ENCODE data around the gene RAD9A. TPM values are rescaled to one million over a fixed set of nuclear protein-coding genes. Genes with fewer than 3 reads are reported as not detected.
"Not testable (repeated sequence)": the region's sequence is repeated elsewhere in the genome, so short reads cannot be mapped to it uniquely, and the experiment has no call there.

RAD9A gene
- total RNA-seq, 1 experiment from 2014 or later, result 11.7 TPM

DNA sequence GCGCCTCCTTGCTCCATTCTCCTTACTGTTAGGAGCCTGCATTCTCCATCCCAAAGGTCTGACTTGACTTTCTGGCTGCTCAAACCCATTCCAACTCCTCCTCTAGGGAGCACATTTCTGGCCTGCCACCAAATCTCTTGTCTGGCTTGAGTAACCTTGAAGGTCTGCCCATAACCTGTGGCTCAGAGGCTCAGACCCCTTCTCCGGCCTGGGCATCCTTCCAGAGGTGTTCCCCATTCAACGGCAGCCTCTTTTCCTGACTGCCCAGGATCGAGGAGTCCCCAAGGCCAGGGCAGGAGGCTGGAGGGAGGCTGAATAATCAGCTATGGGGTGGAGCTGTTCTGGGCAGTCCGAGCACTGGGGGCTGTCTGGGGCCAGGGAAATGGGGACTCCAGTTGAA is 2.2 kb downstream of the RAD9A start:
- no peaks in the 10 kb centered on the region for H3K9me3 ChIP-seq (replicated peaks)
- H3K4me3 ChIP-seq, result no peak overlapping the region
- peaks cover 11% of the 10 kb centered on the region for H3K36me3 ChIP-seq
- no peaks in the 10 kb centered on the region for H3K27me3 ChIP-seq
- no peak for DNase-seq
- H3K27ac ChIP-seq, result no peak overlapping the region
- H3K4me1 ChIP-seq, result no peaks in the 10 kb centered on the region

DNA sequence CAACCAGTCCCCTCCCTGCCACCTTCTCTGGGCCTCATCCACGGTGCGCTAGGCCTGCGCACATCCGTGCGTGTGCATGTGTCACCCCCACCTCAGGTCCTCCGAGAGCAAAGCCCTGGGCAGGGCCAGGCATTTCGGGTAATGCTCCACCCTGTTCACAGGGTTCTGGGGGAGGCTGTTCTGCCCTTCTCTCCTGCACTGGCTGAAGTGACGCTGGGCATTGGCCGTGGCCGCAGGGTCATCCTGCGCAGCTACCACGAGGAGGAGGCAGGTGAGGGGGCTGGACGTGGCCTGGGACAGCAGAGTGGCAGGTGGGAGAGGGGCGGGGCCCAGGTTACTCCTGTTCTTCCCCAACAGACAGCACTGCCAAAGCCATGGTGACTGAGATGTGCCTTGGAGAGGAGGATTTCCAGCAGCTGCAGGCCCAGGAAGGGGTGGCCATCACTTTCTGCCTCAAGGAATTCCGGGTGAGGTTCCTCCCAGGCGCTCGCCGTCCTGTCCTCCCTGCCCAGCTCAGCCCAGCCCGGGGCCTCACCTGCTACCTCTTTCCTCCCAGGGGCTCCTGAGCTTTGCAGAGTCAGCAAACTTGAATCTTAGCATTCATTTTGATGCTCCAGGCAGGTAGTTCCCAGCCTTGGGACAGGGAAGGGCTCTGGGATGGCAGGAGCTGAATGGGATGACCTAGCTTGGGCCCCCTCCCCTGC is 3.9 kb downstream of the RAD9A start:
- peaks cover 18% of the 10 kb centered on the region for H3K36me3 ChIP-seq
- no peaks in the 10 kb centered on the region for H3K27me3 ChIP-seq
- H3K4me3 ChIP-seq, result no peak overlapping the region
- H3K9me3 ChIP-seq (replicated peaks), result no peaks in the 10 kb centered on the region
- H3K4me1 ChIP-seq, result 0 out of 2 replicates have a peak, but pooled peaks cover 2% of the 10 kb centered on the region
- DNase-seq, result no peak
- no peak overlapping the region for H3K27ac ChIP-seq

DNA sequence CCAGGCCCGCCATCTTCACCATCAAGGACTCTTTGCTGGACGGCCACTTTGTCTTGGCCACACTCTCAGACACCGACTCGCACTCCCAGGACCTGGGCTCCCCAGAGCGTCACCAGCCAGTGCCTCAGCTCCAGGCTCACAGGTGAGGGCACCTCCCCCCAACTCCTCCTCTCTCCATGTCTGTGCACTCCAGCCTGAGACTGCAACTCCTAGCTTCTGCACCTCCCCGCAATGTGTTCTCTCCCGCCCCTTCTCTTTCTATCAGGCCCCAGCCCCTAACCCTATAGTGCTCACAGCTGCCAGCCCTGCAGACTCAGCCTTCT is 4.4 kb downstream of the RAD9A start:
- H3K36me3 ChIP-seq, result peaks cover 18% of the 10 kb centered on the region
- no peak overlapping the region for H3K27ac ChIP-seq
- no peak overlapping the region for H3K4me3 ChIP-seq
- DNase-seq, result no peak
- 0 out of 2 replicates have a peak, but pooled peaks cover 2% of the 10 kb centered on the region for H3K4me1 ChIP-seq
- no peaks in the 10 kb centered on the region for H3K27me3 ChIP-seq
- no peaks in the 10 kb centered on the region for H3K9me3 ChIP-seq (replicated peaks)

GRCh38 chr11:67396587-67397389 is 5.0 kb downstream of the RAD9A start:
- H3K27me3 ChIP-seq, result no peaks in the 10 kb centered on the region
- H3K4me3 ChIP-seq, result no peak overlapping the region
- peaks cover 18% of the 10 kb centered on the region for H3K36me3 ChIP-seq
- no peak for DNase-seq
- H3K27ac ChIP-seq, result no peak overlapping the region
- 0 out of 2 replicates have a peak, but pooled peaks cover 2% of the 10 kb centered on the region for H3K4me1 ChIP-seq
- H3K9me3 ChIP-seq (replicated peaks), result no peaks in the 10 kb centered on the region

DNA sequence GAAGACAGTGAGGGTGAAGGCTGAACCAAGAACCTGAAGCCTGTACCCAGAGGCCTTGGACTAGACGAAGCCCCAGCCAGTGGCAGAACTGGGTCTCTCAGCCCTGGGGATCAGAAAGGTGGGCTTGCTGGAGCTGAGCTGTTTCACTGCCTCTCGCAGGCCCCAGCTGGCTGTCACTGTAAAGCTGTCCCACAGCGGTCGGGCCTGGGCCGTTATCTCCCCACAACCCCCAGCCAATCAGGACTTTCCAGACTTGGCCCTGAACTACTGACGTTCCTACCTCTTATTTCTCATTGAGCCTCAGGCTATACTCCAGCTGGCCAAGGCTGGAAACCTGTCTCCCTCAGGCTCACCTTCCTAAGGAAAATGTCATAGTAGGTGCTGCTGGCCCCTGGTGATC is 5.8 kb downstream of the RAD9A start:
- DNase-seq, result no peak
- Histone ChIP-seq H3K27me3 (no peaks in the 10 kb centered on the region), H3K36me3 (peaks cover 18% of the 10 kb centered on the region), H3K4me1 (peaks cover 4% of the 10 kb centered on the region; the same call in 1 of the 2 replicates), H3K27ac (no peak overlapping the region), H3K4me3 (no peak overlapping the region), H3K9me3 (replicated peaks) (no peaks in the 10 kb centered on the region)

- Histone ChIP-seq H3K4me1 (peaks cover 5% of the 10 kb centered on the region; the same call in 1 of the 2 replicates), H3K27ac (no peak overlapping the region), H3K27me3 (no peaks in the 10 kb centered on the region), H3K4me3 (no peak overlapping the region), H3K9me3 (replicated peaks) (no peaks in the 10 kb centered on the region), H3K36me3 (peaks cover 18% of the 10 kb centered on the region)
- no peak for DNase-seq
Measured at GRCh38 chr11:67397986-67398660, 6.3 kb downstream of the RAD9A start.

DNA sequence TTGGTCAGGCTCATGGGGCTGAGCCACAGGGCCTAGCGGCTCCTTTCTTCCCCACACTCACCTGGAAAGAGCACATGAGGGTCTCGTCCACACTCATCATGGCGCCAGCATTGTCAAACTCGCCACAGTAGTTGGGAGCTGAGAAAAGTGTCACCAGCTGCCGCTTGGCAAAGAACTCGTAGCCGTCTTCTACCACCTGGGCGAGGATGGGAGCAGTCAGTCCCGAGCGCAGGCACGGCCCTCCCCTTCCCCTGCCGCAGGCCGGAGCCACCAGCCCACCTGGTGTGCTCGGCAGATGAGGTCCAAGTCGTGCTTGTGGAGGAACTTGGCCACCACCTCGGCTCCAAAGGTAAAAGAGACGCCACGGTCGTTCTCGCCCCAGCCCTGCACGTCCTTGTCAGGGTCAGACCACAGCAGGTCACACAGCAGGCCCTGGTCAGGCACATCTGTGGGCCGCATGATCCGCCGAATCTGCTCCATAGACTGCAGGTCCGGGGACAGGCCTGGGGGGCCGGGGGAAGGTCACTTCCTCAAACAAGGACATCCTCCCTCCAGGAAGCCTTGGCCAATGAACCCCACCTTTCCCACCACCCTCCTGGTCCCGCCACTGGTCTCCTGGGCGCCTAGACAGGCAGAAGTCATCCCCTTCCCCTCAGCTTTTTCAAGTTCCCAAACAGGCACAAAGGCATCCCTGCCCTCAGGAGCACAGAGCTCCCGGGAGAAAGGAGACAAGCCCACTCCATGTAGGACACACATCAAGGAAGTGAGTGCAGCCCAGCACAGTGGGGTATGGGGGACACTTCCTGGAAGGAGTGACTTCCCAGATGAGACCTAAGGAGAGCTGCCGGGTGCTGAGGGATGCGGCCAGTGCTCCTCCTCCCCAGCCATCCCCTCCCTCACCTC is 7.1 kb downstream of the RAD9A start:
- Histone ChIP-seq H3K36me3 (peaks cover 18% of the 10 kb centered on the region), H3K27me3 (no peaks in the 10 kb centered on the region)

DNA sequence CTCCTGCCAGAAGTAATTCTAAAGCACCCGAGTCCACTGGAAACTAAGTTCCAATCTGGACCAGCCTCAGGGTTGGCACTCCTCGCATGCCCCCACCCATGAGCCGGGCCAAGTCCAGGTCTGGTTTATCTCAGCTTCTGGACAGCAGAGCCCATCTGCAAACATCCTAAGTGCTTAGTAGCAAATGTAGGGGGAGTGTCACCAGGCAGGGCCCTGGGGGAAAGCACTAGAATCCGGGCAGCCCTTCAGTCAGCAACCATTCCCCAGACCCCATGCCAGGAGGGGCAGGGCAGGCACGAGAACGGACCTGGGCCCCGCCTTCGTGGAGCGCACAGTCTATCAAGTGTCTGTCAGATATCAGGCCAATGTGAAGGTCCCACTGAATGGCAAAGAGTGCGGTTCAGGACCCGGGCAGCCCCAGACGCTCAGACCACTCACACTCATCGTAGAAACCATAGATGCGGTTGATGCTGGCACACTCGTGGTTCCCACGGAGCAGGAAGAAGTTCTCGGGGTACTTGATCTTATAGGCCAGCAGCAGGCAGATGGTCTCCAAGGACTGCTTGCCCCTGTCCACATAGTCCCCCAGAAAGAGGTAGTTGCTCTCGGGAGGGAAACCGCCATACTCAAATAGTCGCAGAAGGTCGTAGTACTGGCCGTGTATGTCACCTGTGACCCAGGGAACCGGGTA is 8.6 kb downstream of the RAD9A start:
- Histone ChIP-seq H3K9me3 (replicated peaks) (no peaks in the 10 kb centered on the region), H3K4me1 (peaks cover 5% of the 10 kb centered on the region; the same call in 1 of the 2 replicates), H3K4me3 (peak overlapping the region; percentile 78), H3K27me3 (no peaks in the 10 kb centered on the region), H3K27ac (peak overlapping the region; percentile 70), H3K36me3 (peaks cover 18% of the 10 kb centered on the region)
- DNase-seq, result no peak

More for the DNA sequence above, 7.1 kb downstream of the RAD9A start:
- peaks cover 5% of the 10 kb centered on the region; the same call in 1 of the 2 replicates for H3K4me1 ChIP-seq
- no peaks in the 10 kb centered on the region for H3K9me3 ChIP-seq (replicated peaks)
- no peak overlapping the region for H3K4me3 ChIP-seq
- no peak for DNase-seq
- no peak overlapping the region for H3K27ac ChIP-seq

DNA sequence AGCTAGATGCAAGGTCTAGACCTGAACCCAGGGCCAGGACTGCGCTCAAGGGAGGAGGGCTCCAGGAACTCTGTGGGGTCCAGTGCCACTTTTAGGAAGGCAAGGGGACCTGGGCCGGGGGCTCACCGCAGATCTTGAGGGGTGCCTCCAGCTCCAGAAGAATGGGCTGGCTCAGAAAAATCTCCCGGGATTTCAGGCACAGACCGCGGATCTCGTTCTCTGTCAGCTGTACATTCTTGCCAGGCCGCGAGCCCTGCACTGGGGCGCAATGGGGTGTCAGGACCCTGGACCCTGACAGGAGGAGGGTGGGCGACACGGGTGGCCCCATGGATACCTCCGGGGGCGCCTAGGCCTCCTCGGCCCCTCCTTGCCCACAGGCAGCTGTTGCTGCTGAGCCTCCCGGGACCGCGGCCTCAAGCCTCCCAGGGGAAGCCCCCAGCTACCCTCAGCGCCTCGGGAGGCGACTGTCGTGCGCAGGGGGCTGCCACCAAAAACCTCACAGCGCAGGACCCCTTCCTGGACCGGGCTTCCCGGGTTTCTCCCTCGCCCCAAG is 9.2 kb downstream of the RAD9A start:
- Histone ChIP-seq H3K27ac (peak overlapping the region; percentile 70), H3K4me1 (peaks cover 5% of the 10 kb centered on the region; the same call in 1 of the 2 replicates), H3K4me3 (peak overlapping the region; percentile 78), H3K9me3 (replicated peaks) (no peaks in the 10 kb centered on the region), H3K36me3 (peaks cover 14% of the 10 kb centered on the region), H3K27me3 (no peaks in the 10 kb centered on the region)
- DNase-seq, result peak in 1 of 2 experiments; percentile 53

DNA sequence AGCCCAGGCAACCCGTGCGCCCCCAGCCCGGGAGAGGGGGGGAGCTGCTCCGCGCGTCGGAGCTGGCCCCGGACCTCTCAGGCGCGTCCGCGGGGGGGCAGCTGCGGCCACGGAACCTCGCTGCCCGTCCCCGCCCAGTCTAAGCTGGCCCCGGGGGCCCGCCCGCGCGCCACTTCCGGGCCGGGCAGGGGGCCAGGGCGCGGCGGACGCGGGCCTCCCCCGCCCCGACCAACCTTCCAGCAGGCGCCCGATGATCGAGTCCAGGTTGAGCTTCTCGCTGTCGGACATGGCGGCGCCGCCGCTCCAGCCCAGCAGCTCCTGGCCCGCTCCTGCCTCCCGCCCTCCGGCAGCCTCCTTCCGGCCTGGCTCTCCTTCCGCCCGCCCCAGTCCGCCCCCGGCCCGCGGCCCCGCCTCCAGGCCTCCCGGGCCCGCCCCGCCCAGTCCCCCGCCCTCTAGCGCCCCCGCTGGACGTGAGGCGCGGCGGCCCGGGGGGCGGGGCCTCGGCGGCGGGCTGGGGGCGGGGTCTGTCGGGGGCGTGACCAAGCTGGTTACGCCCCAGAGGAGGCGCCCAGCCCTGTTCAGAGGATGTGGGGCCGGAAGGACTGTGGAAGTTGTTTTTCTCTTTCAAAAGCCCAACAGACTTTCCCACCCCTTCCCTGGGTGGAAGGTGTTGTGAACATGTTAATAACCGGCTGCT is 9.9 kb downstream of the RAD9A start, which contains the start of gene PPP1CA:
TSS of gene PPP1CA (minus strand) at position 364 of the 697 bp plus-strand sequence. CDS start at position 288, 76 bp downstream.
- peak within 1 kb of the TSS; percentile 78 for H3K4me3 ChIP-seq
- H3K9me3 ChIP-seq (replicated peaks), result no peaks in the 10 kb centered on the region
- peak; percentile 89 to 90 for DNase-seq
- no peaks in the 10 kb centered on the region for H3K27me3 ChIP-seq
- H3K27ac ChIP-seq, result peak within 1 kb of the TSS; percentile 70
- H3K36me3 ChIP-seq, result peaks cover 14% of the 10 kb centered on the region
- H3K4me1 ChIP-seq, result peaks cover 5% of the 10 kb centered on the region; the same call in 1 of the 2 replicates

- not testable (repeated sequence) for H3K4me1 ChIP-seq; H3K9me3 ChIP-seq (replicated peaks); DNase-seq; H3K27me3 ChIP-seq
- H3K27ac ChIP-seq, result peak overlapping the region; percentile 35; the same call in 1 of the 2 replicates
- H3K4me3 ChIP-seq, result peak overlapping the region; percentile 78
- H3K36me3 ChIP-seq, result peaks cover 13% of the 10 kb centered on the region
Measured at GRCh38 chr11:67402192-67402839, 10.5 kb downstream of the RAD9A start.

GRCh38 chr11:67403085-67403484 is 11.3 kb downstream of the RAD9A start:
- not testable (repeated sequence) for H3K4me3 ChIP-seq; H3K9me3 ChIP-seq (replicated peaks); H3K27ac ChIP-seq; DNase-seq; H3K36me3 ChIP-seq; H3K27me3 ChIP-seq; H3K4me1 ChIP-seq
